ENCODE results near the gene CCDC33. TPM values are rescaled to one million over a fixed set of nuclear protein-coding genes. Genes with fewer than 3 reads are reported as not detected.

The CCDC33 gene
- total and polyA plus RNA-seq, 10 of the 15 experiments (the other 5 are each of a cell fraction or from before 2014, with no cell fraction given) = 0.57 to 5.8 (median 4.3) TPM

GRCh38 chr15:74383695-74384565 lies 147.8 kb downstream of the CCDC33 start (continued):
- peak; percentile 47 for TF ChIP-seq CUX1 (IDR thresholded peaks at IDR 0.05; ENCODE audit: insufficient replicate concordance, low read depth, low read length)
- 0 out of 4 replicates have a peak, but pooled peaks of 1 of the 2 experiments have one; percentile 15 for TF ChIP-seq SRF (IDR thresholded peaks at IDR 0.05; ENCODE audit: low read depth in 2 of 2, low read length in 2 of 2)
- no peak; the same call in 1 of the 2 replicates for TF ChIP-seq ZNF384 (IDR thresholded peaks at IDR 0.05; ENCODE audit: borderline replicate concordance, low read depth, low read length)
- peak; percentile 80 to 88 for TF ChIP-seq EP300 (IDR thresholded peaks at IDR 0.05; ENCODE audit: borderline replicate concordance in 1 of 2, control insufficient read depth in 1 of 2, low read depth in 2 of 2, low read length in 2 of 2)
- TF ChIP-seq TCF3 (IDR thresholded peaks at IDR 0.05; ENCODE audit: borderline replicate concordance, insufficient read depth, low read depth, low read length) = peak; percentile 81
- TF ChIP-seq ASH2L (IDR thresholded peaks at IDR 0.05; ENCODE audit: borderline replicate concordance, low read depth) = no peak
- peak; percentile 59; the same call in 1 of the 2 replicates for TF ChIP-seq FOXK2 (IDR thresholded peaks at IDR 0.05)
- peak; percentile 95 for TF ChIP-seq NBN (IDR thresholded peaks at IDR 0.05)
- peak; percentile 91 for TF ChIP-seq SPI1 (IDR thresholded peaks at IDR 0.05; ENCODE audit: borderline replicate concordance, insufficient read depth, low read depth, low read length)
- TF ChIP-seq STAT1 (conservative IDR thresholded peaks at IDR 0.05) = no peak
- 0 out of 2 replicates have a peak, but pooled peaks have one; percentile 34 for TF ChIP-seq RAD51 (IDR thresholded peaks at IDR 0.05)
- TF ChIP-seq USF2 (IDR thresholded peaks at IDR 0.05; ENCODE audit: borderline replicate concordance, low read depth, low read length) = no peak; the same call in 1 of the 2 replicates
- peak in 1 of 2 experiments; percentile 90; a peak in 2 of 3 replicates for TF ChIP-seq EGR1 (IDR thresholded peaks at IDR 0.05; ENCODE audit: borderline replicate concordance in 1 of 2, low read depth in 2 of 2, low read length in 2 of 2)
- TF ChIP-seq MEF2B (IDR thresholded peaks at IDR 0.05; ENCODE audit: partially characterized antibody, poor library complexity, severe bottlenecking) = peak; percentile 79
- TF ChIP-seq WRNIP1 (IDR thresholded peaks at IDR 0.05; ENCODE audit: borderline replicate concordance, low read depth, low read length) = no peak
- TF ChIP-seq BMI1 (IDR thresholded peaks at IDR 0.05; ENCODE audit: borderline replicate concordance) = peak; percentile 54; the same call in 1 of the 2 replicates
- TF ChIP-seq KLF5 (IDR thresholded peaks at IDR 0.05; ENCODE audit: partially characterized antibody) = peak; percentile 60
- no peak for TF ChIP-seq RBBP5 (conservative IDR thresholded peaks at IDR 0.05)
- TF ChIP-seq NFIC (IDR thresholded peaks at IDR 0.05; ENCODE audit: low read depth, low read length) = no peak
- TF ChIP-seq HDAC2 (IDR thresholded peaks at IDR 0.05) = no peak
- TF ChIP-seq SMC3 (IDR thresholded peaks at IDR 0.05; ENCODE audit: borderline replicate concordance, low read length) = peak; percentile 37; the same call in 1 of the 2 replicates
- no peak for TF ChIP-seq FOXM1 (IDR thresholded peaks at IDR 0.05; ENCODE audit: low read depth, low read length)
- TF ChIP-seq EED (IDR thresholded peaks at IDR 0.05; ENCODE audit: low read depth) = peak; percentile 96
- TF ChIP-seq IRF4 (IDR thresholded peaks at IDR 0.05; ENCODE audit: low read depth, low read length) = peak; percentile 86; the same call in 1 of the 2 replicates

Data from GM12878 (cell line).